Sigmoid colon (tissue), 4 donors: ENCODE measurements around the gene SUPT3H.

Experiments used
- POLR2AphosphoS5 ChIP-seq, 4 donors: sonication (generic); formaldehyde crosslinking; IDR thresholded peaks; one replicate each; pipeline ENCODE4 v1.6.1; 2017; ENCODE audit warnings: antibody characterized with exemption in 4 of 4
- TF ChIP-seq, protein P1 (sequence below), 4 experiments: fragments of 450-650 bp in 3 of 4; fragments of 200-600 bp in 1 of 4; IDR thresholded peaks; one replicate each; pipeline ENCODE4 v1.5.1; 2016 to 2019; ENCODE audit warnings: antibody characterized with exemption in 4 of 4, mild to moderate bottlenecking in 3 of 4, moderate library complexity in 2 of 4

DNA sequence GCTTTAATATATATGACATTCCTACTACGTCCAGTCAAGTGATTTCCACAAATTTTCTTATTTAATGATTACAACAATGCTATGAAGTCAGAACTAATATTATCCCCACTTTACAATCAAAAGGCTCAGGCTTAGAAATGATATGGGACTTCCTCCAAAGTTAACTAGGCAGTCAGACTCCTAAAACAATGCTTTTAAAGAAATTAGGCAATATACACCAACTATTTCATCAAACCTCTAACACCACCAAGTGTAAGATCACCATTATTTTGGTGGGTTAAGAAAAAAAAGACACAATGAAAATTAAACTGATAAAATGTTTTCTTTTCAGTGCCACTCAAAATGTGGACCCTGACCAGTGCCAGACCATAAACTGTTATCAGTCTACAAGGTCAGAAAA, 305.7 kb downstream of the SUPT3H start:
- TF ChIP-seq, protein P1, sequence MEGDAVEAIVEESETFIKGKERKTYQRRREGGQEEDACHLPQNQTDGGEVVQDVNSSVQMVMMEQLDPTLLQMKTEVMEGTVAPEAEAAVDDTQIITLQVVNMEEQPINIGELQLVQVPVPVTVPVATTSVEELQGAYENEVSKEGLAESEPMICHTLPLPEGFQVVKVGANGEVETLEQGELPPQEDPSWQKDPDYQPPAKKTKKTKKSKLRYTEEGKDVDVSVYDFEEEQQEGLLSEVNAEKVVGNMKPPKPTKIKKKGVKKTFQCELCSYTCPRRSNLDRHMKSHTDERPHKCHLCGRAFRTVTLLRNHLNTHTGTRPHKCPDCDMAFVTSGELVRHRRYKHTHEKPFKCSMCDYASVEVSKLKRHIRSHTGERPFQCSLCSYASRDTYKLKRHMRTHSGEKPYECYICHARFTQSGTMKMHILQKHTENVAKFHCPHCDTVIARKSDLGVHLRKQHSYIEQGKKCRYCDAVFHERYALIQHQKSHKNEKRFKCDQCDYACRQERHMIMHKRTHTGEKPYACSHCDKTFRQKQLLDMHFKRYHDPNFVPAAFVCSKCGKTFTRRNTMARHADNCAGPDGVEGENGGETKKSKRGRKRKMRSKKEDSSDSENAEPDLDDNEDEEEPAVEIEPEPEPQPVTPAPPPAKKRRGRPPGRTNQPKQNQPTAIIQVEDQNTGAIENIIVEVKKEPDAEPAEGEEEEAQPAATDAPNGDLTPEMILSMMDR (IDR thresholded peaks at IDR 0.05), result no peak
- no peak for TF ChIP-seq POLR2AphosphoS5 (IDR thresholded peaks at IDR 0.05)
